ENCODE data around the gene S100A14. TPM values are rescaled to one million over a fixed set of nuclear protein-coding genes. Genes with fewer than 3 reads are reported as not detected.

S100A14 gene
- total RNA-seq, 1 experiment from 2014 or later = 0.57 TPM

DNA sequence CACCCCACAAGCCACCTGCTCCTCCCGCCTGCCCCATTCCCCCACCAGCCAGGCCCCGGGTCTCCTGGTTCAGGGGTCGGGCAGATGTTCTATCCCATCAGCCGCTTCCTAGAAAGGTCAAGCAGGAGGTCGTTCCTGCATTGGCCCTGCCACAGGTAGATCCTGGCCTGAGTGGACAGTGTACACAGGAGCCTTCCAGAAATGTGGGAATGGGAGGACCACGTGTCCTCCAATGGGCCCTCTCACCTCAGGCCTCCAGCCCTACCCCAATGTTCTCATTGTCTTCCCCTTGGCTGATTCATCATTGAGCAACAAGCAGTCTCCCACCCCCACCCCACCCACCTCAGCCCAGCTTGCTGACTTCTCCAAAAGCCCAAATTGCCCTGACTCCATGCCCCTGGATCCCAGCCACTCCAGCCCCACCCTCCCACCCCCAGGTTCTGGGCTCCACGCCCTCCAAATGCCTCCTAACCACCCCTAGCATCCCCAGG lies 5.3 kb downstream of the S100A14 start:
- H3K4me1 ChIP-seq (ENCODE audit: control insufficient read depth, insufficient read depth, low read length) = peaks cover 47% of the 10 kb centered on the region
- H3K9me3 ChIP-seq (ENCODE audit: control insufficient read depth, insufficient read depth, low read depth, low read length) = no peaks in the 10 kb centered on the region
- DNase-seq (ENCODE audit: low read depth, low spot score) (no peak), ATAC-seq (no peak)
- TF ChIP-seq, protein P1, sequence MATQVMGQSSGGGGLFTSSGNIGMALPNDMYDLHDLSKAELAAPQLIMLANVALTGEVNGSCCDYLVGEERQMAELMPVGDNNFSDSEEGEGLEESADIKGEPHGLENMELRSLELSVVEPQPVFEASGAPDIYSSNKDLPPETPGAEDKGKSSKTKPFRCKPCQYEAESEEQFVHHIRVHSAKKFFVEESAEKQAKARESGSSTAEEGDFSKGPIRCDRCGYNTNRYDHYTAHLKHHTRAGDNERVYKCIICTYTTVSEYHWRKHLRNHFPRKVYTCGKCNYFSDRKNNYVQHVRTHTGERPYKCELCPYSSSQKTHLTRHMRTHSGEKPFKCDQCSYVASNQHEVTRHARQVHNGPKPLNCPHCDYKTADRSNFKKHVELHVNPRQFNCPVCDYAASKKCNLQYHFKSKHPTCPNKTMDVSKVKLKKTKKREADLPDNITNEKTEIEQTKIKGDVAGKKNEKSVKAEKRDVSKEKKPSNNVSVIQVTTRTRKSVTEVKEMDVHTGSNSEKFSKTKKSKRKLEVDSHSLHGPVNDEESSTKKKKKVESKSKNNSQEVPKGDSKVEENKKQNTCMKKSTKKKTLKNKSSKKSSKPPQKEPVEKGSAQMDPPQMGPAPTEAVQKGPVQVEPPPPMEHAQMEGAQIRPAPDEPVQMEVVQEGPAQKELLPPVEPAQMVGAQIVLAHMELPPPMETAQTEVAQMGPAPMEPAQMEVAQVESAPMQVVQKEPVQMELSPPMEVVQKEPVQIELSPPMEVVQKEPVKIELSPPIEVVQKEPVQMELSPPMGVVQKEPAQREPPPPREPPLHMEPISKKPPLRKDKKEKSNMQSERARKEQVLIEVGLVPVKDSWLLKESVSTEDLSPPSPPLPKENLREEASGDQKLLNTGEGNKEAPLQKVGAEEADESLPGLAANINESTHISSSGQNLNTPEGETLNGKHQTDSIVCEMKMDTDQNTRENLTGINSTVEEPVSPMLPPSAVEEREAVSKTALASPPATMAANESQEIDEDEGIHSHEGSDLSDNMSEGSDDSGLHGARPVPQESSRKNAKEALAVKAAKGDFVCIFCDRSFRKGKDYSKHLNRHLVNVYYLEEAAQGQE (IDR thresholded peaks at IDR 0.05; ENCODE audit: insufficient read depth in 1 of 2, low read depth in 2 of 2, low read length in 1 of 2) = no peak
- ChIA-PET POLR2A (interaction anchor here (0.7 kb wide), 1 partner anchor 78 kb away, joined by 8 read pairs; no protein-coding TSS in a partner anchor), CTCF (interaction anchor here (0.6 kb wide), 1 partner anchor 58 kb away, joined by 4 read pairs; no protein-coding TSS in a partner anchor)
- in situ Hi-C loops (cut with HindIII; ENCODE audit: low pct_unique_long_range_greater_than_20kb, low sequenced_read_pairs) = loop anchor here (25.0 kb wide), 1 partner anchor 249 kb away; the partner anchor contains the start of gene S100A9
- peak overlapping the region; percentile 79; the same call in 1 of the 2 replicates for H3K27ac ChIP-seq (ENCODE audit: low read length)
- BruUV-seq (replicated peaks) = no TSS peak
- no peaks in the 10 kb centered on the region for H3K27me3 ChIP-seq (ENCODE audit: control insufficient read depth, insufficient read depth, low read length)
- intact Hi-C loops (cut with micrococcal nuclease; ENCODE audit: unreplicated experiment) = no loop called here
- no peaks in the 10 kb centered on the region for H3K36me3 ChIP-seq (ENCODE audit: control insufficient read depth, insufficient read depth, low read length)
- H3K4me3 ChIP-seq (ENCODE audit: low read depth in 2 of 2, low read length in 2 of 2) = peak overlapping the region in 1 of 2 experiments; percentile 85; a peak in 1 of 4 replicates

DNA sequence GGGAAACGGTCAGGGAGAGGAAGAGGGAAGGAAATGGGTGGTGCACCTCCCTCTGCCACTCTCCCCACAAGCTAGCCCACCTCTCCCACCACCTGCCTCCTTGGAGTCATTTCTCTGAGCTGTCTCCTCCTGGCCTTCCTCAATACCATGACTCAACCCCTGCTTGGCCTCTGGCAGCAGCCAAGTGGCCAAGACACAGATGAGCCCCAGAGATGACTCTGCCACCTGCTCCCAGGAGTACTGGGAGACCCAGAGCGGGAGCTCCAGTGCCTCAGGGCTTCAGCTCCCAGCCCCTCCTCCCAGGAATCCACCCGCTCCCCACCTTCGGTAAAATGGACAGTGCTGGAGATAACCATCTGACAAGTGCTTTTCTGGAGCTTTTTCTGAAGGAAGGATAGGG lies 5.8 kb downstream of the S100A14 start:
- intact Hi-C loops (cut with micrococcal nuclease; ENCODE audit: unreplicated experiment) = no loop called here
- CTCF ChIA-PET = no interaction called here
- TF ChIP-seq, protein P2, sequence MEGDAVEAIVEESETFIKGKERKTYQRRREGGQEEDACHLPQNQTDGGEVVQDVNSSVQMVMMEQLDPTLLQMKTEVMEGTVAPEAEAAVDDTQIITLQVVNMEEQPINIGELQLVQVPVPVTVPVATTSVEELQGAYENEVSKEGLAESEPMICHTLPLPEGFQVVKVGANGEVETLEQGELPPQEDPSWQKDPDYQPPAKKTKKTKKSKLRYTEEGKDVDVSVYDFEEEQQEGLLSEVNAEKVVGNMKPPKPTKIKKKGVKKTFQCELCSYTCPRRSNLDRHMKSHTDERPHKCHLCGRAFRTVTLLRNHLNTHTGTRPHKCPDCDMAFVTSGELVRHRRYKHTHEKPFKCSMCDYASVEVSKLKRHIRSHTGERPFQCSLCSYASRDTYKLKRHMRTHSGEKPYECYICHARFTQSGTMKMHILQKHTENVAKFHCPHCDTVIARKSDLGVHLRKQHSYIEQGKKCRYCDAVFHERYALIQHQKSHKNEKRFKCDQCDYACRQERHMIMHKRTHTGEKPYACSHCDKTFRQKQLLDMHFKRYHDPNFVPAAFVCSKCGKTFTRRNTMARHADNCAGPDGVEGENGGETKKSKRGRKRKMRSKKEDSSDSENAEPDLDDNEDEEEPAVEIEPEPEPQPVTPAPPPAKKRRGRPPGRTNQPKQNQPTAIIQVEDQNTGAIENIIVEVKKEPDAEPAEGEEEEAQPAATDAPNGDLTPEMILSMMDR (IDR thresholded peaks at IDR 0.05) = no peak
- TF ChIP-seq, protein P1 (IDR thresholded peaks at IDR 0.05; ENCODE audit: insufficient read depth in 1 of 2, low read depth in 2 of 2, low read length in 1 of 2) = no peak
- TF ChIP-seq POLR2AphosphoS5 (IDR thresholded peaks at IDR 0.05; ENCODE audit: low read depth, low read length) (no peak), SIN3A (IDR thresholded peaks at IDR 0.05; ENCODE audit: borderline replicate concordance, insufficient read depth, low read depth, low read length) (no peak), TCF7L2 (IDR thresholded peaks at IDR 0.05; ENCODE audit: low read depth, low read length) (no peak)
- in situ Hi-C loops (cut with HindIII; ENCODE audit: low pct_unique_long_range_greater_than_20kb, low sequenced_read_pairs) = loop anchor here (25.0 kb wide), 1 partner anchor 248 kb away; the partner anchor contains the start of gene S100A9
- ATAC-seq = no peak
- no peak for DNase-seq (ENCODE audit: low read depth, low spot score)
- peaks cover 47% of the 10 kb centered on the region for H3K4me1 ChIP-seq (ENCODE audit: control insufficient read depth, insufficient read depth, low read length)
- no peaks in the 10 kb centered on the region for H3K27me3 ChIP-seq (ENCODE audit: control insufficient read depth, insufficient read depth, low read length)
- peak overlapping the region in 1 of 2 experiments; percentile 49; a peak in 1 of 4 replicates for H3K4me3 ChIP-seq (ENCODE audit: low read depth in 2 of 2, low read length in 2 of 2)
- POLR2A ChIA-PET = no interaction called here
- H3K9me3 ChIP-seq (ENCODE audit: control insufficient read depth, insufficient read depth, low read depth, low read length) = no peaks in the 10 kb centered on the region
- H3K27ac ChIP-seq (ENCODE audit: low read length) = peak overlapping the region; percentile 79
- no peaks in the 10 kb centered on the region for H3K36me3 ChIP-seq (ENCODE audit: control insufficient read depth, insufficient read depth, low read length)
- no TSS peak for BruUV-seq (replicated peaks)

Data from Panc1 (cell line).